Caki2 (cell line): ENCODE data around the gene PIK3C2B. TPM values are rescaled to one million over a fixed set of nuclear protein-coding genes. Genes with fewer than 3 reads are reported as not detected.

ENCODE experiments used
- DNase-seq: peaks from one replicate; pipeline ENCODE4 v3.0.0-alpha.2; 2015; ENCODE audit warnings: low read depth
- in situ Hi-C: cut with HindIII; loops from 2 replicates; pipeline ENCODE4 v1.10.0; 2016; ENCODE audit warnings: low sequenced_read_pairs, low pct_unique_long_range_greater_than_20kb, mixed read lengths
- total RNA-seq: library from RNA; depleted of rRNA; stranded (reverse); fragments of >200 nt; shearing (Covaris generic); gene quantifications from 2 replicates; pipeline ENCODE4 v1.2.3, GENCODE V29; 2014; ENCODE audit warnings: low replicate concordance

PIK3C2B gene
- total RNA-seq, 1 experiment from 2014 or later = 4.8 TPM

GRCh38 chr1:204466416-204467405, 27.9 kb downstream of the PIK3C2B start:
- in situ Hi-C loops = no loop called here
- no peak for DNase-seq

DNA sequence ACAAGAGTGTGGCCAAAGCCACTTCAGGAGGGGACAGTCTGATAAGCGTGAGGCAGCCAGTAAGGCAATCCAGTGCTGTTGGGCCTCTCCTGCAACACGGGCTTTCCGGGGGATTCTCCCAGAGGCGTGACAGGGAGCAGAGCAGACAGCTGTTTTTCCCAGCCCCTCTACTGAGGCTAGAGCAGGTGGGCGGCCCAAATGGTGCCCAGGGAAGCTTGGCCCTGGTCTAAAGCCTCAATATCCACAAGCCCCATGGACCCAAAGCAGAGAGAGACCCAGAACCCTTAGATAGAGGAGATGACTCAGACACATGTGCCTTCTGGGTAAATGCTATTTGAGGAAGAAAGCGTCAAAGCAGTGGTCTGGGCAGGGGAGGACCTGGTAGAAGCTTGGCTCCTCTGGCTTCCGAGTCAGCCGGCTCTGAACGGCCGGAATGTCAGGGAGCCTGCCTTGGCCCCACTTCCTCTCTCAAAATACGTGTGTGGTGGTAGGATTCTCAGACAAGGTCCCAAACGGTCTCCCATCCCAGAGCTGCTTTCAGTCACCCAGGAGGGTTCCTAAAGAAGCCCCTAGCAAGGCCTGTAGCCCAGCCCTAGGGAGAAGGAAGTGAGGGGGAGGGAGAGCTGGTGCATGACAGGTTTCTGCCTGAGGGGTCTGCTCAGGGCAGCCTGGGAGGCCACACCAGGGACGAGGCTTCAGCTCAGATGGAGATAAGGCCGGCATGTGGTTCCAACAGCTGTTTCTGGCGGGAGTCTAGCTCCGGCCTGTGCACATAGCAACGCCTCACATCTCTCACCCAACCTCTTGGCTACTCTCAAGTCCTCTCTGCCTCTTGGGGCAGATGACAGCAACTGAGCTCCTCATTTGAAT, 28.8 kb downstream of the PIK3C2B start:
- in situ Hi-C loops = no loop called here
- DNase-seq = no peak

GRCh38 chr1:204464701-204465100, 29.9 kb downstream of the PIK3C2B start:
- in situ Hi-C loops = no loop called here
- DNase-seq = no peak

DNA sequence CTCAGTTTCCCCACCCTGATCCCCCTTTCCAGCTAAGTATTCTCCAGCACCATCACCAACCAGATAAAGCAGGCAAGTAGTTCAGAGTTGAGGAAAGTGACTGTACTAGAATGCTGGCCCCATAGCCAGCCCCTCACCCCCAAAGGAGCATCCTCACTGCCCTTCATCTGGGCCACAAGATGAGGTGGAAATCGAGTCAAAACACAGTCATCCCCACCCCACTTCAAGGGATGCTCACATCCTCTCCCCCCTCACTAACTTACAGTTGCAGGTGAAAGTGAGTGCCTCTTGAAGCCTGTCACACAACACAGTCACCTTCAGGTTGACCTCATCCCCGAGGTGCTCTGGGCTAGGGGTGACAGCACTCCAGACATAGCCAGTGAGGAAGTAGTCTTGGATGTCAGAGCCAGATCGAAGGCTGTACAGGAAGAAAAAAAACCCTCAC, 30.4 kb downstream of the PIK3C2B start:
- in situ Hi-C loops = no loop called here
- no peak for DNase-seq

- in situ Hi-C loops = no loop called here
These were observed 31.2 kb downstream of the PIK3C2B start for GRCh38 chr1:204463125-204464060.

DNA sequence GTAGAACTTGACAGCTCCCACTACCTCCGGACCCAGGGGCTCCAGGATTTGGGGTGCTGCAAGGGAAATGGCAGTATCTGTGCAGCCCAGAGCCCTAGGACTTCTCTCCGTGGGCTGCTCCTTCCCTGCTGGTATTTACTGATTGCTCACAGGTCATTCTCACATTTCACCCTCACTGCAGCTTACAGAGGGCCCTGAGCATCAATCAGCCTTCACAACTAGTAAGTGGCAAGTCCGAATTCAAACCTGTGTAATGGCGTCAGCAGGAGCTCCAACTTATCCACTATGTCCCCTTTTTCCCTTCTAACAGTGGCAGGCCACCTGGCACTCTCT, 32.4 kb downstream of the PIK3C2B start:
- in situ Hi-C loops = no loop called here
- no peak for DNase-seq

More at GRCh38 chr1:204463125-204464060, 31.2 kb downstream of the PIK3C2B start:
- no peak for DNase-seq

DNA sequence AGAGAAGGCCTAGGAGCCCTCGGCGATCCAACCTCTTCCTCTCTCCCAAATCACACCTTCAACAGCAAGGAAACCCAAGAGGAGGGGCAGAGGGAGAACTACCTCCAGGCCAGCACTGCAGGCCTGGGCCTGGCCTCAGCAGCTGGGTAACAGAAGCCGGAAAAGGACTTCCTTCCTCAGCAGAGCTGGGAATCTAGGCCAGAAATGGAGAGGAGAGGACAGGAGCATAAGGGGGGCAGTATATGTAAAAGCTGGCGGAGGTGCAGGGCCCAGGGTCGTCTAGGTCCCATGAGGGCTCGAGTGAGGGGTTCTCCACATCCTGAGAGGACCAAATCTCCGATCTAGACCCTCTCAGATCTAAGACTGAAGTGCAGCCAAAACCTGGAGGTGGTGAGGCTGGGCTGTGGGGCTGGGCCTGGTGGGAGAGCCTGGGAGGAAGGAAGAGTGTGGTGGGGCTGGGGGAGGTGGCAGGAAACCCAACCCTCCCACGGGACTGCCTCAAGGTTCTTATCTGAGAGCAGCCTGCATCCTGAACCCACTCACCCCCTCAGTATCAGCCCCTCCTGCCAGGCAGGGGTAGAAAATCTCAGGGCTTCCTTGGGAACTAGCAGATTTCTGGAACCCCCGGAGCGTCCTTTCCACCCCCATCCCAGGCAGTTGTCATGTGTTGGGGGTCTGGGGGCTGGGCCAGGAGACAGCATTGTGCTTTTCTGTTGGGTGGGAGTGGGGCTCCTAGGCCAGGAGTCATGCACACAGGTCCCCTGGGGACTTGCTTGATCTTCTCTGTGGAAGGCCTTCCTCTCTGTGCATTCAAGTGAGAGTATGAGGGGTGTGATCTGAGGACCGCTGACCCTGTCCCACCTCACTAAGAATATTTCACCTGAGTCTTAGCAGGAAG, 33.0 kb downstream of the PIK3C2B start:
- in situ Hi-C loops = no loop called here
- no peak for DNase-seq

GRCh38 chr1:204460346-204460745, 34.3 kb downstream of the PIK3C2B start:
- DNase-seq = no peak
- in situ Hi-C loops = no loop called here

GRCh38 chr1:204459706-204460105, 34.9 kb downstream of the PIK3C2B start:
- in situ Hi-C loops = no loop called here
- no peak for DNase-seq

DNA sequence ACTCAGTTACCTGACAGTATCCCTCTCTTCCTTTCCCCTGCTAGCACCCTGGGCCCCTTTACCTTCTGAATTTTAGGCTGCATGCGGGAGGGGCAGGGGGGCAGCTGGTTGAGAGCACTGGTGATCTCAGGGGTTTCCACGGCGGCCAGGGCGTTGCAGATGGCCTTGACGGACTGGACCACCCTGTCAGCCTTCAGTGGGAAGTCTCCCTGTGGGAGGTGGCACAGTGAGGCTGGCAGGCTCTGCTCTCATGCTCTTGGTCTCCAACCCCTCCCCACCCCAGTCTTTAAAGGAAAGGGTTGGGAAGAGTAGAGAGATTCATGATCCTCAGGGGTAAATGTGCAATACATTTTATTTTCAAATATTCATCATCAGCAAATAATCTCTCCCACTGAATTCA, 36.9 kb downstream of the PIK3C2B start:
- in situ Hi-C loops = no loop called here
- no peak for DNase-seq

GRCh38 chr1:204456826-204457442, 37.7 kb downstream of the PIK3C2B start:
- in situ Hi-C loops = no loop called here
- DNase-seq = no peak

DNA sequence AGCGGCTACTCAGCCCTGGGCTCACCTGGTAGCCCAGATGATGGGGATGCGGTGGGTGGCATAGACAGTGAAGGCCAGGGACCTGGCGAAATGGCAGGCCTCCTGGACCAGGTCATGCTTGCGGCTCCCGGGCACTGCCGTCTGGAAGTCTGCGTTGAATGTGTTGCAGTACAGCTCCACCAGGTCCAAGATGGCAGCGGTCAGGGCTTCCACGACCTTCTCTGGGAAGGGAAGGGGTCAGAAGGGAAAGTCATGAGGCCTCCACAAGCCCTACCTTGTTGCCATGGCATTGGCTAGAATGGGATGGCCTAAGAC, 38.8 kb downstream of the PIK3C2B start:
- in situ Hi-C loops = no loop called here
- no peak for DNase-seq

- no peak for DNase-seq
- in situ Hi-C loops = no loop called here
These were observed 39.4 kb downstream of the PIK3C2B start for GRCh38 chr1:204455063-204455830.

GRCh38 chr1:204454476-204454875, 40.1 kb downstream of the PIK3C2B start:
- in situ Hi-C loops = no loop called here
- no peak for DNase-seq

GRCh38 chr1:204453141-204453772, 41.3 kb downstream of the PIK3C2B start:
- DNase-seq = no peak
- in situ Hi-C loops = no loop called here
